ENCODE data around the gene KCTD3. TPM values are rescaled to one million over a fixed set of nuclear protein-coding genes. Genes with fewer than 3 reads are reported as not detected.

KCTD3 gene
- total and polyA plus RNA-seq, 2 donors (not counting 3 experiments of a cell fraction or from before 2014, with no cell fraction given): 19.1 to 28.3 TPM

DNA sequence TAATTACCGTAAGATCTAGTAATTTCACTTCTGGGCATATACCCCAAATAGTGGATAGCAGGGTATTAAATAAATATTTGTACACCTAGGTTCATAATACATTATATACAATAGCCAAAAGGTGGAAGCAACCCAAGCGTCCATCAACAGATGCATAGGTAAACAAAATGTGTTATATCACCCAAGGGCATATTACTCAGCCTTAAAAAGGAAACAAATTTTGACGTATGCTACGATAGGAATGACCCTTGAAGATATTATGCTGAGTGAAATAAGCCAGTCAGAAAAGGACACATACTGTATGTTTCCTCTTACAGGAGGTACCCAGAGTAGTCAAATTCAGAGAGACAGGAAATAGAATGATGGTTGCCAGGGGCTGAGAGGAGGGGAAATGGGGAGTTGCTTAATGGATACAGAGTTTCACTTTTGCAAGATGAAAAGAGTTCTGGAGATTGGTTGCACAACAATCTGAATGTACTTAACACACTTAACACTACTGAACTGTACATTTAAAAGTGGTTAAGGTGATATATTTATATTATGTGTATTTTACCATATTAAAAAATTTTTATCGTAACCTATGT, 36.6 kb upstream of the KCTD3 start:
- no peak overlapping the region for H3K27ac ChIP-seq (ENCODE audit: insufficient read depth, low read depth, low read length)
- no peak for TF ChIP-seq EZH2 (IDR thresholded peaks at IDR 0.05; ENCODE audit: borderline replicate concordance, low read depth, low read length, severe bottlenecking)
- TF ChIP-seq FOS (IDR thresholded peaks at IDR 0.05; ENCODE audit: borderline replicate concordance, insufficient read depth, low read length): no peak
- TF ChIP-seq, protein P1, sequence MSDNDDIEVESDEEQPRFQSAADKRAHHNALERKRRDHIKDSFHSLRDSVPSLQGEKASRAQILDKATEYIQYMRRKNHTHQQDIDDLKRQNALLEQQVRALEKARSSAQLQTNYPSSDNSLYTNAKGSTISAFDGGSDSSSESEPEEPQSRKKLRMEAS (IDR thresholded peaks at IDR 0.05; ENCODE audit: insufficient read depth, insufficient read length): no peak
- no peak for TF ChIP-seq POLR2AphosphoS5 (IDR thresholded peaks at IDR 0.05; ENCODE audit: insufficient read depth, low read depth, low read length)
- TF ChIP-seq, protein P2, sequence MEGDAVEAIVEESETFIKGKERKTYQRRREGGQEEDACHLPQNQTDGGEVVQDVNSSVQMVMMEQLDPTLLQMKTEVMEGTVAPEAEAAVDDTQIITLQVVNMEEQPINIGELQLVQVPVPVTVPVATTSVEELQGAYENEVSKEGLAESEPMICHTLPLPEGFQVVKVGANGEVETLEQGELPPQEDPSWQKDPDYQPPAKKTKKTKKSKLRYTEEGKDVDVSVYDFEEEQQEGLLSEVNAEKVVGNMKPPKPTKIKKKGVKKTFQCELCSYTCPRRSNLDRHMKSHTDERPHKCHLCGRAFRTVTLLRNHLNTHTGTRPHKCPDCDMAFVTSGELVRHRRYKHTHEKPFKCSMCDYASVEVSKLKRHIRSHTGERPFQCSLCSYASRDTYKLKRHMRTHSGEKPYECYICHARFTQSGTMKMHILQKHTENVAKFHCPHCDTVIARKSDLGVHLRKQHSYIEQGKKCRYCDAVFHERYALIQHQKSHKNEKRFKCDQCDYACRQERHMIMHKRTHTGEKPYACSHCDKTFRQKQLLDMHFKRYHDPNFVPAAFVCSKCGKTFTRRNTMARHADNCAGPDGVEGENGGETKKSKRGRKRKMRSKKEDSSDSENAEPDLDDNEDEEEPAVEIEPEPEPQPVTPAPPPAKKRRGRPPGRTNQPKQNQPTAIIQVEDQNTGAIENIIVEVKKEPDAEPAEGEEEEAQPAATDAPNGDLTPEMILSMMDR (IDR thresholded peaks at IDR 0.05; ENCODE audit: extremely low read depth in 1 of 2, insufficient read depth in 1 of 2, low read depth in 1 of 2, low read length in 2 of 2): no peak
- TF ChIP-seq GATA2 (IDR thresholded peaks at IDR 0.05; ENCODE audit: insufficient read depth, insufficient read length, low read depth, low read length): no peak
- no peak for TF ChIP-seq JUN (IDR thresholded peaks at IDR 0.05; ENCODE audit: borderline replicate concordance, insufficient read depth, insufficient read length, low read depth)
- TF ChIP-seq MYC (IDR thresholded peaks at IDR 0.05; ENCODE audit: low read depth, low read length): no peak
- H3K4me2 ChIP-seq (ENCODE audit: insufficient read depth, low read length): no peak overlapping the region
- intact Hi-C loops (cut with micrococcal nuclease) (no loop called here), dilution Hi-C loops (cut with MboI; ENCODE audit: extremely low pct_ligation_motif_present, low sequenced_read_pairs) (no loop called here)
- no peaks in the 10 kb centered on the region for H3K9me1 ChIP-seq (replicated peaks; ENCODE audit: control insufficient read depth, extremely low read depth, insufficient read depth, low read length)
- ChIA-PET CTCF (interaction anchor here (1.2 kb wide), 1 partner anchor 10 kb away, joined by 3 read pairs; no protein-coding TSS in a partner anchor), POLR2A (no interaction called here)
- FAIRE-seq (no peak), DNase-seq (ENCODE audit: low read depth, low spot score) (no peak)
- H3K4me1 ChIP-seq (ENCODE audit: control insufficient read depth, extremely low read depth, insufficient read depth, low read length): no peaks in the 10 kb centered on the region
- peaks cover 0 to 4% of the 10 kb centered on the region in 2 experiments for H3K27me3 ChIP-seq (ENCODE audit: control insufficient read depth in 2 of 2, insufficient read depth in 2 of 2, low read length in 2 of 2)
- H3K9me3 ChIP-seq (replicated peaks; ENCODE audit: control insufficient read depth, insufficient read depth, low read length): no peaks in the 10 kb centered on the region
- H2AFZ ChIP-seq (ENCODE audit: low read depth, low read length): no peak overlapping the region
- H3K4me3 ChIP-seq (replicated peaks in 1 of 3; ENCODE audit: insufficient read depth in 1 of 3, low read depth in 1 of 3, low read length in 3 of 3): no peak overlapping the region
- H4K20me1 ChIP-seq (replicated peaks; ENCODE audit: control insufficient read depth, extremely low read depth, insufficient read depth, low read length): no peaks in the 10 kb centered on the region
- H3K36me3 ChIP-seq (ENCODE audit: control insufficient read depth in 2 of 2, extremely low read depth in 1 of 2, insufficient read depth in 2 of 2, low read length in 2 of 2): no peaks in the 10 kb centered on the region
- no peak overlapping the region for H3K9ac ChIP-seq (replicated peaks; ENCODE audit: extremely low read depth, insufficient read depth, low read length)
- no peaks in the 10 kb centered on the region for H3K79me2 ChIP-seq (ENCODE audit: control insufficient read depth, insufficient read depth, low read length)
- no TSS peak for BruUV-seq (replicated peaks)
